Breast epithelium (tissue), 3 donors: ENCODE results near the gene TTC17.

ENCODE experiments used
- POLR2A ChIP-seq: fragments of 450-650 bp; IDR thresholded peaks from one replicate; pipeline ENCODE4 v1.6.1; 2016; ENCODE audit warnings: antibody characterized with exemption, mild to moderate bottlenecking, moderate library complexity
- TF ChIP-seq, protein P1 (sequence below), 3 donors: fragments of 450-650 bp; IDR thresholded peaks; one replicate each; pipeline ENCODE4 v1.5.1; 2016 to 2017; ENCODE audit warnings: antibody characterized with exemption in 3 of 3, mild to moderate bottlenecking in 3 of 3, moderate library complexity in 3 of 3

GRCh38 chr11:43410394-43410793 is 51.7 kb downstream of the TTC17 start:
- TF ChIP-seq, protein P1, sequence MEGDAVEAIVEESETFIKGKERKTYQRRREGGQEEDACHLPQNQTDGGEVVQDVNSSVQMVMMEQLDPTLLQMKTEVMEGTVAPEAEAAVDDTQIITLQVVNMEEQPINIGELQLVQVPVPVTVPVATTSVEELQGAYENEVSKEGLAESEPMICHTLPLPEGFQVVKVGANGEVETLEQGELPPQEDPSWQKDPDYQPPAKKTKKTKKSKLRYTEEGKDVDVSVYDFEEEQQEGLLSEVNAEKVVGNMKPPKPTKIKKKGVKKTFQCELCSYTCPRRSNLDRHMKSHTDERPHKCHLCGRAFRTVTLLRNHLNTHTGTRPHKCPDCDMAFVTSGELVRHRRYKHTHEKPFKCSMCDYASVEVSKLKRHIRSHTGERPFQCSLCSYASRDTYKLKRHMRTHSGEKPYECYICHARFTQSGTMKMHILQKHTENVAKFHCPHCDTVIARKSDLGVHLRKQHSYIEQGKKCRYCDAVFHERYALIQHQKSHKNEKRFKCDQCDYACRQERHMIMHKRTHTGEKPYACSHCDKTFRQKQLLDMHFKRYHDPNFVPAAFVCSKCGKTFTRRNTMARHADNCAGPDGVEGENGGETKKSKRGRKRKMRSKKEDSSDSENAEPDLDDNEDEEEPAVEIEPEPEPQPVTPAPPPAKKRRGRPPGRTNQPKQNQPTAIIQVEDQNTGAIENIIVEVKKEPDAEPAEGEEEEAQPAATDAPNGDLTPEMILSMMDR (IDR thresholded peaks at IDR 0.05): no peak
- no peak for TF ChIP-seq POLR2A
